IPS DF 19.7 (cell line): ENCODE results near the gene PLEKHA4.

Experiments
- DNase-seq: peaks from one replicate; pipeline ENCODE4 v3.0.0-alpha.2; 2013; ENCODE audit warnings: low read depth, low spot score

Gene PLEKHA4

GRCh38 chr19:48830088-48830487 is 38.3 kb downstream of the PLEKHA4 start:
- no peak for DNase-seq

DNA sequence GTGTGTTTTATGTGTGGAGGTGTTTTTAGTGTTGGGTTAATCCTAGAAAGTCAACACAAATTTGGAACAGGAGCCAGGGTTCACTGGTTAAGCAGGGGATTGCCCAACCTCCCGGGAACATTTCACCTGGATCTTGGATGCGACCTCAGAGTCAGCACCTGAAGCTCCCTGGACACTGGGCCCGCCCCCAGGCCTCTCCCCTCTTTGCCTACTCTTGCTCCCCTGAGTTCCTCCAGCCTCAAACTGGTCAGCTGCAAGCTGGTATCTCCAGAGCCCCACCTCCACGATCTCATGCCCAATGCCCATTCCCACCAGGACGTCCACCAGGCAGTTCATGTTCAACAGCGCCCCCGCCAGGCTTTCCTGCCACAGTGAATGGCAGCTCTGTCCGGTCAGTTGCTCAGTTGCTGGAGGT is 41.8 kb downstream of the PLEKHA4 start:
- DNase-seq = no peak

DNA sequence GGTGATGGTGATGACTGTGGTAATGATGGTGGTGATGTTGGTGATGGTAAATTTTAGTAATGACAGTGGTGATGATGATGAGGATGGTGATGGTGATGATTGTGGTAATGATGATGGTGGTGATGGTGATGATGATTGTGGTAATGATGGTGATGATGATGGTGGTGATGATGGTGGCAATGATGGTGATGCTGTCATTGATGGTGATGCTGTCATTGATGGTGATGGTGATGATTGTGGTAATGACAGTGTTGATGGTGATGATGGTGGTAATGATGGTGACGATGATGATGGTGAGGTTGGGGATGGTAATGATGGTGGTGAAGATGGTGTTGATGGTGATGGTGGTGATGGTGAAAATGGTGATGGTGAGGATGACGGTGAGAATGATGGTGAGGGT is 45.9 kb downstream of the PLEKHA4 start:
- DNase-seq = no peak

DNA sequence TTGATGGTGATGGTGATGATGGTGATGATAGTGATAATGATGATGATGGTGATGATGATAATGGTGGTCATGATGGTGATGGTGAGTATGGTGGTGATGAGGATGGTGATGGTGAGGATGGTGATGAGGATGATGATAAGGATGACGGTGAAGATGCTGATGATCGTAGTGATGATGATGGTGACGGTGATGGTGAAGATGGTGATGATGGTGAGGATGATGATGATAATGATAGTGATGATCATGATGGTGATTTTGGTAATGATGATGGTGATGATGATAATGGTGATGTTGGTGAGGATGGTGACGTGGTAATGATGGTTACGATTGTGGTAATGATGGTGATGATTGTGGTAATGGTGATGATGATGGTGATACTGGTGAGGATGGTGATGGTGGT is 46.8 kb downstream of the PLEKHA4 start:
- no peak for DNase-seq

DNA sequence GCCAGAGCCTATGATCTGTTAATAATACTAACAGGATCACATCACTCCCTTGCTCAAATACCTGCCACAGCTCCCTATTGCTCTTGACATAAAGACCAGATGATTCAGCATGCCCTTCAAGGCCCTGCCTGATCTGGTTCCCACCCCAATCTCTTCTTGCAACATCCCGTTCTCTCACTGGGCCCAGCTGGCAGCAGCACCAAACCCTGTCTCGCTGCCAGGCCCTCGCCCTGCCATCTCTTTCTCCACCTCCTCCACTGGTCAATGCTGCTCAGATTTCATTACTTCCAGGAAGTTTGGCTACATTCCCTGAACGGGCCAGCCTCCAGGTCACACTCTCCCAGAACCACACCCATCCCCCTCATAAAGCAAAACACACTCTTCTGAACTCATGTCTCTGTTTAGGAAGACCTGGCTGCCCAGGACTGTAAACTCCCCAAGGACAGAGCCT is 49.0 kb downstream of the PLEKHA4 start:
- DNase-seq = no peak

DNA sequence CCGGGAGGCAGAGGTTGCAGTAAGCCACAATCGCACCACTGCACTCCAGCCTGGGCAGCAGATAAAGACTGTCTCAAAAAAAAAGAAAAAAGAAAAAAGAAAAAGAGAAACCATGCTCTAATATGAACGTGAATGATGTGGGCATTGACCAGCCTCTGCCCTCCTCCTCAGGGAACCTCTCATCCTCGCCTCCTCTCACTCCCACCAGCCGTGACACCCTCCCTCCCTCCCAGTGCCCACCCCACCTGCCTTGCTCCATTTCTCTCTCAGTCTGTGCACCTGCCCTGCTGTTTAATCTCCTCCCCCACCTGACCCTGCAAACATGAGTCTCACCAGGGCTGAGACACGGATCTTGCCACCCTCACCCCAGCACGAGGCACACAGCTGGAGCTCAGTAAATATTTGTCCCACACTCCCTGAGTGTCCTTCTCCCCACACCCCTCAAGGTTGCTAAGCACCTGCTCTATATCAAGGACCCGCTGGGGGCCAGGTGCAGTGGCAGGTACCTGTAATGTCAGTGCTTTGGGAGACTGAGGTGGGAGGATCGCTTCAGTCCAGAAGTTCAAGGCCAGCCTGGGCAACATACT is 50.1 kb downstream of the PLEKHA4 start:
- DNase-seq = no peak

- no peak for DNase-seq
Measured at GRCh38 chr19:48817585-48818124, 50.8 kb downstream of the PLEKHA4 start.

- no peak for DNase-seq
Measured at GRCh38 chr19:48815870-48816501, 52.4 kb downstream of the PLEKHA4 start.

GRCh38 chr19:48814895-48815294 is 53.5 kb downstream of the PLEKHA4 start:
- DNase-seq = no peak

DNA sequence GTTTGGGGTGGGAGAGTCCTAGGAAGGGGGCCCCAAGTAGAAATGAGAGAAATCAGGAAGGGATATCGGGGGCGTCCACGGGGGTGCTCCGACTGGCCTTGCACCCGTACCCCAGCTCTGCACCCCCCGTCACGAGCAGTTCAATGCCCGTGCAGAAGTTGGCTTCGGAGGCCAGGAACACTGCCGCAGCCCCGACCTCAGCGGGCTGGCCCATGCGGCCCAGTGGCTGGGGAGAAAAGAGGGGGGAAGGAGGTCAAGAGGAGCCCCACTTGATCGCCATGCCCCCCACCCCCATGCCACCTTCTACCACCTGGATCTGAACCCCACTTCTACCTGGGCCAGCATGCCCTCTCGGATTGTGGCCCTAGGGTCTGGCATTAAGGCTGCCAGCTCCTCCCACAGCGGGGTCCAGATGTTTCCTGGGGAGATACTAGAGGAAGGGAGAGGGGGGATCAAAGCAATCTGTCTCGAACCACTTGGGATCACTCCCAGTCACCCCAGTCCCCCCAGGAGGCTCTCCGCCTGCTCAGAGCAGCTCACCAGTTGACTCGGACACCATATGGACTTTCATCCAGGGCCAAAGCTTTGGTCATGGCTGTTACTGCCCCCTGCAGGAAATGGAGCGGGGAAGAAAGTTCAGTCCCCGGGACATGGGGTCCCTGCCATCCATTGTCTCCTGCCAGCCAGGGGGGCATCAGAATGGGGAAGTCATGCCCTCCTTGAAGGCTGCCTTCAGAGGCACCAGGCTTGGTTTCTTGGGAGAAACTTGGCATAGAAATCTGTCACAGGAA is 55.1 kb downstream of the PLEKHA4 start:
- DNase-seq = no peak

GRCh38 chr19:48812094-48812929 is 56.1 kb downstream of the PLEKHA4 start:
- no peak for DNase-seq

GRCh38 chr19:48810151-48810550 is 58.3 kb downstream of the PLEKHA4 start:
- DNase-seq = no peak

DNA sequence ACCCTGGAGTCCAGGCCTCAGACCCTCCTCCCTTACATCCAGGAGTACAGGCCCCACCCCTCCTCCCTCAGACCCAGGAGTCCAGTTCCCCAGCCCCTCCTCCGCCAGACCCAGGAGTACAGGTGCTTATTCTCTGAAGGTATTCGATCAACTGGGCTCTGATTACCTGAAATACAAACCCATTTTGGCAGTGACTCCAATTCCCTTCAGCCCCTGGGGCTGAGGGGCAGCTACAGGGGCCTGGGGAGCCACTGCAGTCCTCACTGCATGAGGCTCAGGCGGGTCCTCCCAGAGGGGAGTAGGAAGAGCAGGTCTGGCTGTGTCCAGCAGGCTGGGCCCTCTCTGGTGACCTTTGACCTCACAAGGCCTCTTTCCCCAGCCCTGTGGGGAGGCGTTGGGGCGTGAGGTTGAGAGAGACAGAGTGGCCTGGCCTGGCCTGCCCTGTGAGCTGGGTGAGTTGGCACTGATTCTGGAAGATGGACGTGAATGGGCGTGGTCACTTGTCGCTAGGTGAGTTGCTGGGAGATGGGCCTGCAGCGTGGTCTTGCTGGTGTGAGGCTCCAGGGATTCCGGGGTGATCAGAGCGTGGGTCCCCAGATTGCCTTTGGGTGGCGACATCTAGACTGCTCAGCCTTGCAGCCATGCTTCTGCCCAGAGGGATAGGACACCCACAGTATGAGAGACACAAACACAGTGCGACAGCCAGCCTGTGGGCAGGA is 60.7 kb downstream of the PLEKHA4 start:
- no peak for DNase-seq

GRCh38 chr19:48806818-48807589 is 61.4 kb downstream of the PLEKHA4 start:
- no peak for DNase-seq

DNA sequence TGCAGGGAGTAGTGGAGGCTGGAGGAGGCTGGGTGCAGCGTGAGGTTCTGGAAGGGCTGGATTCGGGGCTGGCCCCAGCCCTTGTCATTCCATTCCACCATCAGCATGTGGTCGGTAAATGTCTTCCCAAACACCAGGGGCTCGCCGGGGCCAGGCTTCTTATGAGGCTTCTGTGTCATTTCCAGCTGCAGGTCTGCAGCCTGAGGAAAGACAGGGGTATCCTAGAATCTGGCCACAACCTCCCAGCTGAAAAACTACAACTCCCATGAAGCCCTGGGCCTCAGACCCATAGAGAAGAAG is 61.9 kb downstream of the PLEKHA4 start:
- no peak for DNase-seq

- DNase-seq = no peak
Measured at GRCh38 chr19:48805452-48805851, 63.0 kb downstream of the PLEKHA4 start.

- no peak for DNase-seq
Measured at GRCh38 chr19:48804496-48804895, 63.9 kb downstream of the PLEKHA4 start.

- no peak for DNase-seq
Measured at GRCh38 chr19:48802623-48803022, 65.8 kb downstream of the PLEKHA4 start.

DNA sequence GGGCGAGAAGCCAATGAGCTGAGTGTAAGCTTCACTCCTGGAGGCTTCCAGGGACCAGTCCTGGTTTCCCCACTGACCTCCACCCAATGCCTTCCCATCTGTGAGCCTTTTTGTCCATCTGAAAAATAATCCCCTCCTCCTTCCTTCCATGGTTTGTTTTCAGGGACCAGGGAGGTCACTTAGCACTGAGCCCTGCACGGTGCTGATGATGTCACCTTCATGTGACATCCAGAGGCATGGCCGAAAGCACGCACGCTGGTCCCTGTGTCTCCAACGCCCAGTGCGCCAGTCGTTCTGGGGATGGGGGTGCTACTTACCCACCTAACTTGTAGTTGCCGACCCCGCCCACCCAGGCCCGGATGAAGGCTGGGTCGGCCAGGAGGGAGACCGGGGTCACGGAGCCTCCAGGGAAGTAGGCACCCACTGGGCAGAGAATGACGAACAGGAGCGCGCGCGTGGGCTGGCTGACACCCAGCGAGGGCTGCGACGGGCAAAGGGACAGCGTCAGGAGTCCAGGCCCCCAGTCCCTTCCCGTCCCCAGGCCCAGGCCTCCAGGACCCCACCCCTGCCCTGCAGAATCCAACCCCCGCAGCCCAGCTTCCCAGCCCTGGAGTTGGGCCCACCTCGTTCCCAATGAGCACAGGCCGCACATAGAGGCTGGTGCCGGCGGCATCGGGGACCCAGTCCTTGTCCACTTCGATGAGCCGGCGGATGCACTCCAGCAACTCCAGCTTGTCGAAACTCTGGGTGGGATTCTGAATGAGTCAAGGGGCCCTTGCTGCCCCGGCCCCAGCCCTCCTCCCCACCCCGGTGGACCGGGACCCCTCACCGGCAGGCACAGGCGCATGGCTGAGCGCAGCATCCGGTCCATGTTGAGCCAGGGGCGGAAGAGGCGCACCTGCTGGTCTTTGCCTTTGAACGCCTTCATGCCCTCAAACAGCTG is 68.8 kb downstream of the PLEKHA4 start:
- no peak for DNase-seq
